Measurements from ENCODE around the gene CBFA2T2. TPM values are rescaled to one million over a fixed set of nuclear protein-coding genes. Genes with fewer than 3 reads are reported as not detected.
"Not testable (repeated sequence)": the region's sequence is repeated elsewhere in the genome, so short reads cannot be mapped to it uniquely, and the experiment has no call there.

Gene CBFA2T2
- total and polyA plus RNA-seq, 9 donors, result 9.4 to 29.8 (median 21.2) TPM

GRCh38 chr20:33629979-33630378, 140.1 kb downstream of the CBFA2T2 start:
- TF ChIP-seq POLR2A (IDR thresholded peaks at IDR 0.05) (no peak), CTCF (IDR thresholded peaks at IDR 0.05) (no peak), EP300 (IDR thresholded peaks at IDR 0.05) (no peak)
- Histone ChIP-seq H3K4me1 (ENCODE audit: insufficient read depth) (no peaks in the 10 kb centered on the region), H3K27ac (no peak overlapping the region), H3K36me3 (no peaks in the 10 kb centered on the region), H3K27me3 (no peaks in the 10 kb centered on the region), H3K9me3 (no peaks in the 10 kb centered on the region), H3K4me3 (no peak overlapping the region)
- 84 to 89% (median 86%) methylated on average over 5 of the region's 5 CpGs for WGBS, 3 donors
- intact Hi-C loops (cut with DNase I), result no loop called here
- DNase-seq, result no peak

- WGBS, 3 donors, result 82 to 84% (median 83%) methylated on average over 4 of the region's 4 CpGs
- Histone ChIP-seq H3K27me3 (no peaks in the 10 kb centered on the region), H3K36me3 (no peaks in the 10 kb centered on the region), H3K4me3 (no peak overlapping the region), H3K4me1 (ENCODE audit: insufficient read depth) (no peaks in the 10 kb centered on the region), H3K9me3 (no peaks in the 10 kb centered on the region), H3K27ac (no peak overlapping the region)
- DNase-seq, result no peak
- intact Hi-C loops (cut with DNase I), result no loop called here
- TF ChIP-seq EP300 (IDR thresholded peaks at IDR 0.05) (no peak), POLR2A (IDR thresholded peaks at IDR 0.05) (no peak), CTCF (IDR thresholded peaks at IDR 0.05) (no peak)
Measured at GRCh38 chr20:33630507-33630906, 140.6 kb downstream of the CBFA2T2 start.

- intact Hi-C loops (cut with DNase I); H3K4me1 ChIP-seq (ENCODE audit: insufficient read depth); H3K27ac ChIP-seq; H3K4me3 ChIP-seq; H3K36me3 ChIP-seq; H3K27me3 ChIP-seq; DNase-seq; H3K9me3 ChIP-seq: not testable (repeated sequence)
- WGBS, 3 donors, result 80 to 86% (median 83%) methylated on average over 4 of the region's 4 CpGs
Measured at GRCh38 chr20:33631910-33632309, 142.0 kb downstream of the CBFA2T2 start.

GRCh38 chr20:33635341-33635740, 145.4 kb downstream of the CBFA2T2 start:
- H3K4me1 ChIP-seq (ENCODE audit: insufficient read depth), result peaks cover 2% of the 10 kb centered on the region
- 96 to 99% (median 98%) methylated on average over 3 of the region's 3 CpGs for WGBS, 3 donors
- H3K9me3 ChIP-seq, result no peaks in the 10 kb centered on the region
- H3K4me3 ChIP-seq, result no peak overlapping the region
- no peaks in the 10 kb centered on the region for H3K36me3 ChIP-seq
- TF ChIP-seq CTCF (IDR thresholded peaks at IDR 0.05), result no peak
- TF ChIP-seq EP300 (IDR thresholded peaks at IDR 0.05), result no peak
- TF ChIP-seq POLR2A (IDR thresholded peaks at IDR 0.05), result no peak
- intact Hi-C loops (cut with DNase I), result no loop called here
- no peak for DNase-seq
- H3K27me3 ChIP-seq, result no peaks in the 10 kb centered on the region
- H3K27ac ChIP-seq, result no peak overlapping the region

- H3K27ac ChIP-seq, result no peak overlapping the region
- no peak overlapping the region for H3K4me3 ChIP-seq
- intact Hi-C loops (cut with DNase I), result no loop called here
- peaks cover 2% of the 10 kb centered on the region for H3K4me1 ChIP-seq (ENCODE audit: insufficient read depth)
- H3K36me3 ChIP-seq, result no peaks in the 10 kb centered on the region
- TF ChIP-seq CTCF (IDR thresholded peaks at IDR 0.05) (no peak), POLR2A (IDR thresholded peaks at IDR 0.05) (no peak), EP300 (IDR thresholded peaks at IDR 0.05) (no peak)
- 79 to 94% (median 85%) methylated on average over 1 of the region's 1 CpG for WGBS, 3 donors
- H3K9me3 ChIP-seq, result no peaks in the 10 kb centered on the region
- H3K27me3 ChIP-seq, result no peaks in the 10 kb centered on the region
- no peak for DNase-seq
Measured at GRCh38 chr20:33636776-33637175, 146.9 kb downstream of the CBFA2T2 start.
